Neuronal stem cell (in vitro differentiated cells): ENCODE measurements around the gene SRRM1.
A peak's percentile ranks its signal among the peaks of the same experiment; 100 is the strongest.
"Not testable (repeated sequence)": the region's sequence is repeated elsewhere in the genome, so short reads cannot be mapped to it uniquely, and the experiment has no call there.

ENCODE experiments used
- DNase-seq: peaks from one replicate; pipeline ENCODE4 v3.0.0-alpha.2; 2013; ENCODE audit warnings: low spot score
- H2AFZ ChIP-seq: one replicate; pipeline ENCODE4 v1.6.1; 2013; ENCODE audit warnings: mild to moderate bottlenecking, low read length, inconsistent platforms
- H2AK5ac ChIP-seq: 2 replicates; pipeline ENCODE4 v1.6.1; 2013; ENCODE audit warnings: low read depth, mild to moderate bottlenecking, inconsistent platforms, low read length, moderate library complexity, mixed read lengths
- H2BK120ac ChIP-seq: 2 replicates; pipeline ENCODE4 v1.6.1; 2013; ENCODE audit warnings: low read depth, mild to moderate bottlenecking, inconsistent platforms, low read length, moderate library complexity, mixed read lengths
- H2BK12ac ChIP-seq: one replicate; pipeline ENCODE4 v1.6.1; 2013; ENCODE audit warnings: low read length, inconsistent platforms
- H2BK15ac ChIP-seq: 2 replicates; pipeline ENCODE4 v1.6.1; 2013; ENCODE audit warnings: mild to moderate bottlenecking, low read length, inconsistent platforms, mixed read lengths
- H2BK5ac ChIP-seq: one replicate; pipeline ENCODE4 v1.6.1; 2013; ENCODE audit warnings: inconsistent platforms, mild to moderate bottlenecking, low read length, moderate library complexity
- H3K14ac ChIP-seq: one replicate; pipeline ENCODE4 v1.6.1; 2013; ENCODE audit warnings: low read length, inconsistent platforms
- H3K18ac ChIP-seq: 2 replicates; pipeline ENCODE4 v1.6.1; 2013; ENCODE audit warnings: low read length, inconsistent platforms
- H3K23ac ChIP-seq: 2 replicates; pipeline ENCODE4 v1.6.1; 2013; ENCODE audit warnings: low read depth, mild to moderate bottlenecking, mixed read lengths, low read length, inconsistent platforms; ENCODE audit not compliant: poor library complexity
- H3K27ac ChIP-seq: replicated peaks from 3 replicates; pipeline ENCODE4 v1.5.1; 2013; ENCODE audit warnings: low read length, inconsistent platforms
- H3K27me3 ChIP-seq, 3 experiments: 2 replicates each; pipeline ENCODE4 v1.6.1; 2013; ENCODE audit warnings: low read length in 3 of 3, mild to moderate bottlenecking in 2 of 3, inconsistent platforms in 1 of 3, low read depth in 1 of 3, mixed read lengths in 1 of 3, moderate library complexity in 1 of 3; ENCODE audit not compliant: control insufficient read depth in 3 of 3, insufficient read depth in 3 of 3
- H3K36me3 ChIP-seq, 2 donors: replicated peaks in 1 of 2; 2 replicates each; pipeline ENCODE4 v1.6.1; 2013; ENCODE audit warnings: low read length in 2 of 2; ENCODE audit not compliant: control insufficient read depth in 2 of 2, insufficient read depth in 2 of 2
- H3K4ac ChIP-seq: 2 replicates; pipeline ENCODE4 v1.6.1; 2013; ENCODE audit warnings: inconsistent platforms, mild to moderate bottlenecking, low read length, moderate library complexity
- H3K4me1 ChIP-seq, 2 donors: 1 replicate in 1 of 2; 2 replicates in 1 of 2; pipeline ENCODE4 v1.6.1; 2013; ENCODE audit warnings: low read length in 2 of 2, low read depth in 1 of 2; ENCODE audit not compliant: control insufficient read depth in 2 of 2, insufficient read depth in 1 of 2
- H3K4me2 ChIP-seq: one replicate; pipeline ENCODE4 v1.6.1; 2013; ENCODE audit warnings: mild to moderate bottlenecking, low read length, inconsistent platforms; ENCODE audit not compliant: insufficient read depth, poor library complexity, severe bottlenecking
- H3K4me3 ChIP-seq, 2 donors: 2 replicates each; pipeline ENCODE4 v1.5.1; 2013; ENCODE audit warnings: low read length in 2 of 2, mild to moderate bottlenecking in 2 of 2, inconsistent platforms in 1 of 2, moderate library complexity in 1 of 2
- H3K79me1 ChIP-seq: one replicate; pipeline ENCODE4 v1.6.1; 2013; ENCODE audit warnings: low read depth, mild to moderate bottlenecking, inconsistent platforms, low read length, moderate library complexity
- H3K9ac ChIP-seq: one replicate; pipeline ENCODE4 v1.6.1; 2013; ENCODE audit warnings: mild to moderate bottlenecking, low read depth, low read length, inconsistent platforms; ENCODE audit not compliant: poor library complexity
- H3K9me3 ChIP-seq, 2 donors: replicated peaks in 1 of 2; 2 replicates each; pipeline versions ENCODE3 to v1.6.1; 2013; ENCODE audit warnings: low read length in 2 of 2, mild to moderate bottlenecking in 2 of 2, inconsistent platforms in 1 of 2, low read depth in 1 of 2, mixed read lengths in 1 of 2, moderate library complexity in 1 of 2; ENCODE audit not compliant: control insufficient read depth in 2 of 2, insufficient read depth in 1 of 2
- H4K8ac ChIP-seq: one replicate; pipeline ENCODE4 v1.6.1; 2013; ENCODE audit warnings: low read depth, mild to moderate bottlenecking, inconsistent platforms, low read length, moderate library complexity
- H4K91ac ChIP-seq: one replicate; pipeline ENCODE4 v1.6.1; 2013; ENCODE audit warnings: low read length, low read depth, mild to moderate bottlenecking, inconsistent platforms; ENCODE audit not compliant: poor library complexity
- WGBS, 2 donors: extraction: QIAGEN DNeasy Blood & Tissue Kit; methylation state at CpG; one replicate each; pipeline ENCODE4 v1.1.7; 2013; ENCODE audit warnings: missing lambda C conversion rate in 2 of 2, mixed read lengths in 1 of 2; ENCODE audit not compliant: insufficient read length in 2 of 2, insufficient replicate concordance in 1 of 2; ENCODE audit errors: extremely low coverage in 2 of 2; 5-methylcytosine and 5-hydroxymethylcytosine counted together

The SRRM1 gene

GRCh38 chr1:24705260-24706073 is 62.4 kb downstream of the SRRM1 start:
- DNase-seq, result peak; percentile 54
- H3K4me3 ChIP-seq, result peak overlapping the region in 1 of 2 donors; percentile 8
- H3K23ac ChIP-seq, result no peak overlapping the region
- peak overlapping the region; percentile 58 for H3K27ac ChIP-seq
- no peak overlapping the region for H2AK5ac ChIP-seq
- H4K91ac ChIP-seq, result no peak overlapping the region
- H2AFZ ChIP-seq, result peak overlapping the region; percentile 79
- H3K4me2 ChIP-seq, result no peak overlapping the region
- no peak overlapping the region for H3K14ac ChIP-seq
- no peak overlapping the region for H4K8ac ChIP-seq
- peaks cover 9 to 15% of the 10 kb centered on the region in 2 donors for H3K4me1 ChIP-seq
- no peaks in the 10 kb centered on the region for H3K36me3 ChIP-seq
- H3K18ac ChIP-seq, result no peak overlapping the region
- H3K9me3 ChIP-seq, result no peaks in the 10 kb centered on the region
- no peak overlapping the region for H2BK12ac ChIP-seq
- no peaks in the 10 kb centered on the region for H3K27me3 ChIP-seq
- no peak overlapping the region for H2BK15ac ChIP-seq
- H3K79me1 ChIP-seq, result no peaks in the 10 kb centered on the region
- no peak overlapping the region for H2BK5ac ChIP-seq
- peak overlapping the region; percentile 7 for H2BK120ac ChIP-seq
- no peak overlapping the region for H3K9ac ChIP-seq
- H3K4ac ChIP-seq, result no peak overlapping the region
- no CpG with 5 or more reads among the region's 18 CpGs for WGBS, 2 donors

- H3K4me3 ChIP-seq, H2BK15ac ChIP-seq, H4K91ac ChIP-seq, H3K36me3 ChIP-seq, H3K9me3 ChIP-seq, H3K79me1 ChIP-seq, H2BK120ac ChIP-seq, H2BK12ac ChIP-seq, H3K14ac ChIP-seq, H3K23ac ChIP-seq, H3K4me2 ChIP-seq, H4K8ac ChIP-seq, H3K18ac ChIP-seq, H2AK5ac ChIP-seq, H3K9ac ChIP-seq, H3K27ac ChIP-seq, H3K27me3 ChIP-seq, H2BK5ac ChIP-seq, H3K4ac ChIP-seq, DNase-seq: not testable (repeated sequence)
- Histone ChIP-seq H2AFZ (peak overlapping the region; percentile 79), H3K4me1 (peaks cover 9 to 15% of the 10 kb centered on the region in 2 donors)
- no CpG with 5 or more reads among the region's 9 CpGs for WGBS, 2 donors
These were observed 62.9 kb downstream of the SRRM1 start for GRCh38 chr1:24706074-24706389.

DNA sequence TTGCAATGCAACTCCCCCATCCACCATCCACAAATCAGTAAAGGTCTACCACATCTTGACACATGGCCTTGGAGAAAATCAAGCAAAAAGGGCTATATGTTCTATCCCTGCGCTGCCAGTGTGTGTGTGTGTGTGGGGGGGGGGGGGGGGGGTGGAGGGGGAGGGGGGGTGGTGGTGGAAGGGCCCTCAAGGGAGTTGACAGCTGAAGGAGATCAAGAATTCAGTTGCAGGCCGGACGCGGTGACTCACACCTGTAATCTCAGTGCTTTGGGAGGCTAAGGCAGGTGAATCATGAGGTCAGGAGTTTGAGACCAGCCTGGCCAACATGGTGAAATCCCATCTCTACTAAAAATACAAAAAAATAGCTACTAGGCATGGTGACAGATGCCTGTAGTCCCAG is 64.6 kb downstream of the SRRM1 start:
- Histone ChIP-seq H3K4me2 (no peak overlapping the region), H3K4me3 (no peak overlapping the region), H3K36me3 (no peaks in the 10 kb centered on the region), H3K4ac (no peak overlapping the region), H4K91ac (no peak overlapping the region), H2BK5ac (no peak overlapping the region), H2AK5ac (peak overlapping the region; percentile 5), H3K27me3 (no peaks in the 10 kb centered on the region), H4K8ac (no peak overlapping the region), H2BK120ac (no peak overlapping the region), H3K4me1 (peaks cover 9 to 15% of the 10 kb centered on the region in 2 donors), H3K14ac (no peak overlapping the region), H3K27ac (no peak overlapping the region), H3K18ac (no peak overlapping the region), H3K79me1 (no peaks in the 10 kb centered on the region), H3K9ac (no peak overlapping the region), H3K23ac (no peak overlapping the region), H2AFZ (no peak overlapping the region), H2BK12ac (no peak overlapping the region), H2BK15ac (no peak overlapping the region), H3K9me3 (no peaks in the 10 kb centered on the region)
- DNase-seq, result no peak
- WGBS, 2 donors, result no CpG with 5 or more reads among the region's 4 CpGs

GRCh38 chr1:24708938-24709337 is 65.8 kb downstream of the SRRM1 start:
- Histone ChIP-seq H2BK120ac (no peak overlapping the region), H3K4me2 (no peak overlapping the region), H3K79me1 (no peaks in the 10 kb centered on the region), H4K8ac (no peak overlapping the region), H2AFZ (no peak overlapping the region), H3K9me3 (no peaks in the 10 kb centered on the region), H2BK5ac (no peak overlapping the region), H3K36me3 (no peaks in the 10 kb centered on the region), H2BK15ac (no peak overlapping the region), H3K27ac (no peak overlapping the region), H4K91ac (no peak overlapping the region), H3K23ac (no peak overlapping the region), H3K9ac (no peak overlapping the region), H2BK12ac (no peak overlapping the region), H3K18ac (no peak overlapping the region), H3K14ac (no peak overlapping the region), H2AK5ac (no peak overlapping the region), H3K27me3 (no peaks in the 10 kb centered on the region), H3K4ac (no peak overlapping the region), H3K4me3 (no peak overlapping the region), H3K4me1 (peaks cover 9 to 15% of the 10 kb centered on the region in 2 donors)
- no CpG with 5 or more reads among the region's 4 CpGs for WGBS, 2 donors
- no peak for DNase-seq
